Measurements from ENCODE around the gene ZMIZ2.

GRCh38 chr7:44738051-44738723 is 10.5 kb upstream of the ZMIZ2 start:
- TF ChIP-seq CTCF (IDR thresholded peaks at IDR 0.05; ENCODE audit: insufficient read depth, low read length, poor library complexity, severe bottlenecking) = no peak
- no peak for TF ChIP-seq EZH2phosphoT487 (conservative IDR thresholded peaks at IDR 0.05; ENCODE audit: low read length)

All from SU-DHL-6 (cell line).